Naive thymus-derived CD4-positive, alpha-beta T cell (primary cell): Measurements from ENCODE around the gene BRCC3. TPM values are rescaled to one million over a fixed set of nuclear protein-coding genes. Genes with fewer than 3 reads are reported as not detected.

ENCODE experiments used
- ATAC-seq: fragments of 150-1000 bp; cut with Tn5 transposase; 2 replicates; pipeline ENCODE4 v1.10.0; 2021; ENCODE audit warnings: mild to moderate bottlenecking, moderate library complexity
- CTCF ChIA-PET: fragments of 350-600 bp; sonication (Branson Sonifier 250); formaldehyde crosslinking; loops from one replicate; lab custom pipeline; 2021; ENCODE audit warnings: antibody characterized with exemption; lab: Charles Lee
- POLR2A ChIA-PET: fragments of 350-600 bp; sonication (Branson Sonifier 250); formaldehyde crosslinking; loops from one replicate; lab custom pipeline; 2021; ENCODE audit warnings: antibody characterized with exemption, inconsistent platforms; lab: Charles Lee
- DNase-seq, 9 donors: peaks; one replicate each; pipeline versions ENCODE4 v3.0.0 to v3.0.0-alpha.2; 2020 to 2022; ENCODE audit warnings: mixed read lengths in 1 of 9
- H3K27ac ChIP-seq: one replicate; pipeline ENCODE4 v1.7.0; 2013; ENCODE audit warnings: mild to moderate bottlenecking, low read depth, low read length, moderate library complexity
- H3K27me3 ChIP-seq, 2 donors: one replicate each; pipeline ENCODE4 v1.7.0; 2013; ENCODE audit warnings: low read length in 2 of 2, mild to moderate bottlenecking in 2 of 2, moderate library complexity in 2 of 2; ENCODE audit not compliant: control insufficient read depth in 2 of 2, insufficient read depth in 2 of 2
- H3K36me3 ChIP-seq, 3 experiments: 1 replicate in 2 of 3; 2 replicates in 1 of 3; pipeline ENCODE4 v1.7.0; 2013; ENCODE audit warnings: low read length in 3 of 3, mild to moderate bottlenecking in 3 of 3, moderate library complexity in 1 of 3; ENCODE audit not compliant: insufficient read depth in 3 of 3, control insufficient read depth in 2 of 3
- H3K4me1 ChIP-seq, 2 donors: one replicate each; pipeline ENCODE4 v1.7.0; 2013; ENCODE audit warnings: low read length in 2 of 2, mild to moderate bottlenecking in 2 of 2, moderate library complexity in 1 of 2; ENCODE audit not compliant: control insufficient read depth in 2 of 2, insufficient read depth in 2 of 2
- H3K4me3 ChIP-seq: 2 replicates; pipeline ENCODE4 v1.7.0; 2013; ENCODE audit warnings: mild to moderate bottlenecking, low read length
- H3K9me3 ChIP-seq, 3 experiments: 1 replicate in 2 of 3; 2 replicates in 1 of 3; pipeline ENCODE4 v1.7.0; 2013; ENCODE audit warnings: low read length in 3 of 3; ENCODE audit not compliant: control insufficient read depth in 2 of 3
- H3K27ac Mint-ChIP-seq, 9 donors: one replicate each; pipeline ENCODE4 v1.8.0; 2020 to 2022; ENCODE audit warnings: mixed read lengths in 9 of 9, mild to moderate bottlenecking in 8 of 9, moderate library complexity in 5 of 9, inconsistent platforms in 2 of 9
- H3K27me3 Mint-ChIP-seq, 5 donors: one replicate each; pipeline ENCODE4 v1.8.0; 2021 to 2022; ENCODE audit warnings: mixed read lengths in 5 of 5, mild to moderate bottlenecking in 1 of 5
- H3K36me3 Mint-ChIP-seq, 5 donors: one replicate each; pipeline ENCODE4 v1.8.0; 2020 to 2022; ENCODE audit warnings: mixed read lengths in 5 of 5, mild to moderate bottlenecking in 3 of 5, inconsistent platforms in 1 of 5
- H3K4me1 Mint-ChIP-seq, 7 donors: one replicate each; pipeline ENCODE4 v1.8.0; 2020 to 2022; ENCODE audit warnings: mixed read lengths in 7 of 7, mild to moderate bottlenecking in 3 of 7, inconsistent platforms in 1 of 7
- H3K4me3 Mint-ChIP-seq, 10 donors: one replicate each; pipeline ENCODE4 v1.8.0; 2020 to 2022; ENCODE audit warnings: mild to moderate bottlenecking in 10 of 10, mixed read lengths in 10 of 10, moderate library complexity in 6 of 10, inconsistent platforms in 2 of 10
- H3K9me3 Mint-ChIP-seq, 11 donors: one replicate each; pipeline ENCODE4 v1.8.0; 2020 to 2022; ENCODE audit warnings: mixed read lengths in 11 of 11, mild to moderate bottlenecking in 4 of 11, inconsistent platforms in 1 of 11, moderate library complexity in 1 of 11
- intact Hi-C, 2 donors: fragments of 100-400 bp; cut with micrococcal nuclease; formaldehyde crosslinking; loops; one replicate each; pipeline ENCODE4 v1.15.1; 2023
- polyA plus RNA-seq, 2 donors: library from polyadenylated mRNA; unstranded; fragments of 300-500 nt; fragmentation: Illumina TruSeq; gene quantifications; one replicate each; pipeline ENCODE4 v1.2.3, GENCODE V29; 2021
- total RNA-seq, 6 experiments: library from RNA in 5 of 6; stranded (reverse) in 5 of 6; gene quantifications; 1 replicate in 5 of 6; 2 replicates in 1 of 6; pipeline ENCODE4 v1.2.3 and lab custom pipeline; 2021 to 2026

Gene BRCC3
- total and polyA plus RNA-seq, 7 experiments from 2014 or later = 11.5 to 27.8 (median 16.4) TPM

GRCh38 chrX:155094468-155095061 is 23.3 kb downstream of the BRCC3 start:
- Histone ChIP-seq H3K4me3 (no peak overlapping the region), H3K9me3 (no peaks in the 10 kb centered on the region), H3K36me3 (peaks cover 0 to 4% (median 0%) of the 10 kb centered on the region in 3 experiments), H3K27ac (no peak overlapping the region), H3K4me1 (no peaks in the 10 kb centered on the region), H3K27me3 (no peaks in the 10 kb centered on the region)
- Mint-ChIP-seq H3K27me3 (no peaks in the 10 kb centered on the region), H3K9me3 (peaks cover 0 to 2% (median 0%) of the 10 kb centered on the region in 11 donors), H3K27ac (peak overlapping the region in 1 of 9 donors; percentile 9), H3K36me3 (peaks cover 0 to 13% (median 4%) of the 10 kb centered on the region in 5 donors), H3K4me1 (peaks cover 0 to 5% (median 4%) of the 10 kb centered on the region in 7 donors), H3K4me3 (no peak overlapping the region)
- ATAC-seq (peak; percentile 87), DNase-seq (peak in 7 of 9 donors; percentile 18 to 57 (median 39))
- ChIA-PET POLR2A (interaction anchor here (0.9 kb wide), 1 partner anchor 85 kb away, joined by 3 read pairs; no protein-coding TSS in a partner anchor), CTCF (interaction anchor here (0.7 to 2.6 kb wide), 4 partner anchors 10 to 123 kb away, joined by 3 to 13 read pairs (median 4); partner anchors contain the start of gene VBP1)
- intact Hi-C loops = loop anchor here (1.0 to 5.0 kb wide), 5 partner anchors 53 to 726 kb away; partner anchors contain the start of gene VBP1 (in 2 of the 2)

GRCh38 chrX:155105919-155106318 is 34.6 kb downstream of the BRCC3 start:
- H3K27ac Mint-ChIP-seq = no peak overlapping the region
- ATAC-seq (no peak), DNase-seq (no peak)
- H3K36me3 Mint-ChIP-seq = peaks cover 0 to 19% (median 13%) of the 10 kb centered on the region in 5 donors
- peaks cover 0 to 8% (median 3%) of the 10 kb centered on the region in 7 donors for H3K4me1 Mint-ChIP-seq
- Histone ChIP-seq H3K4me3 (no peak overlapping the region), H3K4me1 (no peaks in the 10 kb centered on the region), H3K27me3 (no peaks in the 10 kb centered on the region), H3K9me3 (no peaks in the 10 kb centered on the region), H3K27ac (no peak overlapping the region), H3K36me3 (no peaks in the 10 kb centered on the region)
- H3K9me3 Mint-ChIP-seq = no peaks in the 10 kb centered on the region
- H3K27me3 Mint-ChIP-seq = no peaks in the 10 kb centered on the region
- ChIA-PET POLR2A (no interaction called here), CTCF (no interaction called here)
- intact Hi-C loops = loop anchor here in 1 of 2 donors (10.0 kb wide), 1 partner anchor 69 kb away; no protein-coding TSS in a partner anchor
- H3K4me3 Mint-ChIP-seq = no peak overlapping the region

- H3K36me3 Mint-ChIP-seq = peaks cover 0 to 28% (median 17%) of the 10 kb centered on the region in 5 donors
- ChIA-PET POLR2A (no interaction called here), CTCF (no interaction called here)
- H3K4me3 Mint-ChIP-seq = no peak overlapping the region
- H3K4me1 Mint-ChIP-seq = peaks cover 0 to 3% (median 0%) of the 10 kb centered on the region in 7 donors
- H3K4me1 ChIP-seq = no peaks in the 10 kb centered on the region
- H3K27ac Mint-ChIP-seq = no peak overlapping the region
- H3K27me3 ChIP-seq = no peaks in the 10 kb centered on the region
- intact Hi-C loops = loop anchor here in 1 of 2 donors (10.0 kb wide), 1 partner anchor 66 kb away; no protein-coding TSS in a partner anchor
- H3K36me3 ChIP-seq = no peaks in the 10 kb centered on the region
- DNase-seq = no peak
- H3K27me3 Mint-ChIP-seq = no peaks in the 10 kb centered on the region
- no peak overlapping the region for H3K27ac ChIP-seq
- no peak for ATAC-seq
- H3K4me3 ChIP-seq = no peak overlapping the region
- no peaks in the 10 kb centered on the region for H3K9me3 Mint-ChIP-seq
- H3K9me3 ChIP-seq = no peaks in the 10 kb centered on the region
These were observed 37.1 kb downstream of the BRCC3 start for GRCh38 chrX:155108427-155108826.

GRCh38 chrX:155112171-155112570 is 40.9 kb downstream of the BRCC3 start:
- ATAC-seq (no peak), DNase-seq (no peak)
- no peak overlapping the region for H3K4me3 ChIP-seq
- peaks cover 0 to 3% (median 0%) of the 10 kb centered on the region in 3 experiments for H3K36me3 ChIP-seq
- H3K27me3 ChIP-seq = no peaks in the 10 kb centered on the region
- H3K4me3 Mint-ChIP-seq = no peak overlapping the region
- no peaks in the 10 kb centered on the region for H3K4me1 Mint-ChIP-seq
- H3K36me3 Mint-ChIP-seq = peaks cover 0 to 39% (median 21%) of the 10 kb centered on the region in 5 donors
- H3K9me3 ChIP-seq = no peaks in the 10 kb centered on the region
- no peaks in the 10 kb centered on the region for H3K4me1 ChIP-seq
- no peaks in the 10 kb centered on the region for H3K27me3 Mint-ChIP-seq
- no peak overlapping the region for H3K27ac Mint-ChIP-seq
- intact Hi-C loops = no loop called here
- ChIA-PET POLR2A (no interaction called here), CTCF (no interaction called here)
- H3K27ac ChIP-seq = no peak overlapping the region
- H3K9me3 Mint-ChIP-seq = no peaks in the 10 kb centered on the region

GRCh38 chrX:155113097-155113496 is 41.8 kb downstream of the BRCC3 start:
- intact Hi-C loops = no loop called here
- H3K4me1 ChIP-seq = no peaks in the 10 kb centered on the region
- H3K4me3 ChIP-seq = no peak overlapping the region
- H3K27ac ChIP-seq = no peak overlapping the region
- Mint-ChIP-seq H3K9me3 (no peaks in the 10 kb centered on the region), H3K27ac (no peak overlapping the region), H3K4me1 (no peaks in the 10 kb centered on the region), H3K36me3 (peaks cover 0 to 34% (median 19%) of the 10 kb centered on the region in 5 donors), H3K4me3 (no peak overlapping the region), H3K27me3 (no peaks in the 10 kb centered on the region)
- ATAC-seq = no peak
- CTCF ChIA-PET = no interaction called here
- peaks cover 0 to 3% (median 0%) of the 10 kb centered on the region in 3 experiments for H3K36me3 ChIP-seq
- no peaks in the 10 kb centered on the region for H3K27me3 ChIP-seq
- H3K9me3 ChIP-seq = no peaks in the 10 kb centered on the region
- no peak for DNase-seq
- POLR2A ChIA-PET = no interaction called here

- no peak overlapping the region for H3K4me3 Mint-ChIP-seq
- no peak for ATAC-seq
- CTCF ChIA-PET = no interaction called here
These were observed 44.0 kb downstream of the BRCC3 start for GRCh38 chrX:155115174-155115819.

More at GRCh38 chrX:155115174-155115819, 44.0 kb downstream of the BRCC3 start:
- Histone ChIP-seq H3K4me1 (no peaks in the 10 kb centered on the region), H3K27ac (no peak overlapping the region), H3K27me3 (no peaks in the 10 kb centered on the region), H3K4me3 (no peak overlapping the region), H3K36me3 (peaks cover 0 to 5% (median 4%) of the 10 kb centered on the region in 3 experiments), H3K9me3 (no peaks in the 10 kb centered on the region)
- Mint-ChIP-seq H3K27ac (no peak overlapping the region), H3K9me3 (no peaks in the 10 kb centered on the region), H3K27me3 (no peaks in the 10 kb centered on the region), H3K4me1 (no peaks in the 10 kb centered on the region), H3K36me3 (peaks cover 0 to 41% (median 29%) of the 10 kb centered on the region in 5 donors)
- intact Hi-C loops = no loop called here
- no peak for DNase-seq
- POLR2A ChIA-PET = no interaction called here
